IMR-90 (cell line): ENCODE measurements around the gene SCAANT1. TPM values are rescaled to one million over a fixed set of nuclear protein-coding genes. Genes with fewer than 3 reads are reported as not detected.
A peak's percentile ranks its signal among the peaks of the same experiment; 100 is the strongest.

Experiments
- ATAC-seq: fragments of 200-7000 bp; cut with Tn5 transposase; 2 replicates; pipeline ENCODE4 v1.9.1; 2020; ENCODE audit warnings: low read depth, mild to moderate bottlenecking, moderate library complexity
- BruUV-seq: library from RNA; stranded (reverse); fragments of 400-500 nt; replicated peaks from 2 replicates; lab custom pipeline; 2021; lab: Mats Ljungman, UMichigan
- CTCF ChIA-PET: fragments of 300-600 bp; formaldehyde crosslinking; extraction: SDS; loops from one replicate; lab custom pipeline; 2021; ENCODE audit warnings: antibody characterized with exemption; lab: Yijun Ruan, JAX
- POLR2A ChIA-PET: fragments of 300-600 bp; sonication (Branson Sonifier 250); formaldehyde crosslinking; loops from one replicate; lab custom pipeline; 2022; ENCODE audit warnings: antibody characterized with exemption; ENCODE audit not compliant: unreplicated experiment; lab: Charles Lee
- DNase-seq: peaks from one replicate; pipeline ENCODE4 v3.0.0; 2013
- H2AFZ ChIP-seq: replicated peaks from 2 replicates; pipeline ENCODE3; 2013; ENCODE audit warnings: low read length, mild to moderate bottlenecking; ENCODE audit not compliant: poor library complexity
- H2AK5ac ChIP-seq: 2 replicates; pipeline ENCODE4 v1.6.1; 2013; ENCODE audit warnings: low read depth, low read length, inconsistent platforms
- H2AK9ac ChIP-seq: replicated peaks from 2 replicates; pipeline ENCODE3; 2013; ENCODE audit warnings: mild to moderate bottlenecking, low read depth, low read length, moderate library complexity; ENCODE audit not compliant: poor library complexity
- H2BK120ac ChIP-seq: 2 replicates; pipeline ENCODE4 v1.6.1; 2013; ENCODE audit warnings: low read depth, low read length, inconsistent platforms
- H2BK15ac ChIP-seq: 3 replicates; pipeline ENCODE4 v1.6.1; 2013; ENCODE audit warnings: low read depth, low read length, inconsistent platforms
- H2BK20ac ChIP-seq: 2 replicates; pipeline ENCODE4 v1.6.1; 2013; ENCODE audit warnings: low read depth, mild to moderate bottlenecking, inconsistent platforms, low read length, moderate library complexity
- H2BK5ac ChIP-seq: 2 replicates; pipeline ENCODE4 v1.6.1; 2013; ENCODE audit warnings: mild to moderate bottlenecking, low read depth, low read length, inconsistent platforms; ENCODE audit not compliant: poor library complexity, severe bottlenecking
- H3K14ac ChIP-seq: replicated peaks from 2 replicates; pipeline ENCODE4 v1.6.1; 2013; ENCODE audit warnings: low read depth, low read length, inconsistent platforms
- H3K18ac ChIP-seq: 2 replicates; pipeline ENCODE4 v1.6.1; 2013; ENCODE audit warnings: low read depth, low read length, control low read depth
- H3K23ac ChIP-seq: 2 replicates; pipeline ENCODE4 v1.6.1; 2013; ENCODE audit warnings: low read depth, low read length, inconsistent platforms
- H3K27ac ChIP-seq: 2 replicates; pipeline ENCODE4 v1.5.1; 2013; ENCODE audit warnings: mild to moderate bottlenecking, control low read depth, low read length; ENCODE audit not compliant: insufficient read depth
- H3K27me3 ChIP-seq: 2 replicates; pipeline ENCODE4 v1.6.1; 2013; ENCODE audit warnings: low read length; ENCODE audit not compliant: control insufficient read depth, insufficient read depth
- H3K36me3 ChIP-seq: 2 replicates; pipeline ENCODE4 v1.6.1; 2013; ENCODE audit warnings: low read length, mixed read lengths; ENCODE audit not compliant: control insufficient read depth, insufficient read depth
- H3K4ac ChIP-seq: 2 replicates; pipeline ENCODE4 v1.6.1; 2013; ENCODE audit warnings: low read depth, low read length, inconsistent platforms
- H3K4me1 ChIP-seq: 2 replicates; pipeline ENCODE4 v1.6.1; 2013; ENCODE audit warnings: low read length, mixed read lengths; ENCODE audit not compliant: control insufficient read depth, insufficient read depth
- H3K4me2 ChIP-seq: 2 replicates; pipeline ENCODE4 v1.6.1; 2013; ENCODE audit warnings: low read depth, mild to moderate bottlenecking, control low read depth, low read length, moderate library complexity
- H3K4me3 ChIP-seq: 2 replicates; pipeline ENCODE4 v1.5.1; 2013; ENCODE audit warnings: low read depth, mild to moderate bottlenecking, control low read depth, low read length, moderate library complexity; ENCODE audit not compliant: insufficient read depth
- H3K56ac ChIP-seq: 2 replicates; pipeline ENCODE4 v1.6.1; 2013; ENCODE audit warnings: low read length, inconsistent platforms; ENCODE audit not compliant: insufficient read depth; ENCODE audit errors: extremely low read depth
- H3K79me1 ChIP-seq, 2 experiments: 2 replicates each; pipeline ENCODE4 v1.6.1; 2013; ENCODE audit warnings: low read length in 2 of 2, inconsistent platforms in 1 of 2, low read depth in 1 of 2
- H3K9ac ChIP-seq: 2 replicates; pipeline ENCODE4 v1.6.1; 2013; ENCODE audit warnings: low read depth, low read length, control low read depth
- H3K9me1 ChIP-seq: 2 replicates; pipeline ENCODE4 v1.6.1; 2013; ENCODE audit warnings: low read length, inconsistent platforms; ENCODE audit not compliant: insufficient read depth
- H3K9me3 ChIP-seq: 2 replicates; pipeline ENCODE4 v1.6.1; 2013; ENCODE audit warnings: low read length; ENCODE audit not compliant: control insufficient read depth, insufficient read depth
- H4K20me1 ChIP-seq: 2 replicates; pipeline ENCODE4 v1.6.1; 2013; ENCODE audit warnings: low read length, inconsistent platforms; ENCODE audit not compliant: insufficient read depth
- H4K5ac ChIP-seq: 2 replicates; pipeline ENCODE4 v1.6.1; 2013; ENCODE audit warnings: mild to moderate bottlenecking, low read depth, low read length, control low read depth
- H4K8ac ChIP-seq, 2 experiments: 2 replicates each; pipeline ENCODE4 v1.6.1; 2013; ENCODE audit warnings: low read depth in 2 of 2, low read length in 2 of 2, control low read depth in 1 of 2, inconsistent platforms in 1 of 2
- H4K91ac ChIP-seq: 2 replicates; pipeline ENCODE4 v1.6.1; 2013; ENCODE audit warnings: low read depth, low read length, inconsistent platforms; ENCODE audit not compliant: insufficient read depth
- BHLHE40 ChIP-seq: fragments of 150-350 bp; IDR thresholded peaks from 2 replicates; pipeline ENCODE4 v1.6.1; 2016; ENCODE audit warnings: mild to moderate bottlenecking, low read depth, low read length
- CEBPB ChIP-seq: IDR thresholded peaks from 2 replicates; pipeline ENCODE4 v1.6.1; 2012; ENCODE audit warnings: low read depth, low read length, improper control_type of control experiment
- CHD1 ChIP-seq: IDR thresholded peaks from 2 replicates; pipeline ENCODE4 v1.6.1; 2012; ENCODE audit warnings: low read depth, low read length, improper control_type of control experiment
- FOS ChIP-seq: fragments of 150-350 bp; IDR thresholded peaks from 2 replicates; pipeline ENCODE4 v1.6.1; 2016; ENCODE audit warnings: low read depth, low read length
- MAZ ChIP-seq: IDR thresholded peaks from 2 replicates; pipeline ENCODE4 v1.6.1; 2012; ENCODE audit warnings: low read depth, mild to moderate bottlenecking, low read length, improper control_type of control experiment, moderate library complexity, borderline replicate concordance
- MXI1 ChIP-seq: IDR thresholded peaks from 2 replicates; pipeline ENCODE4 v1.6.1; 2012; ENCODE audit warnings: low read depth, mild to moderate bottlenecking, low read length, moderate library complexity, borderline replicate concordance
- NFE2L2 ChIP-seq: fragments of 150-350 bp; IDR thresholded peaks from 2 replicates; pipeline ENCODE4 v1.6.1; 2016; ENCODE audit warnings: low read depth, mild to moderate bottlenecking, low read length
- POLR2A ChIP-seq: IDR thresholded peaks from 2 replicates; pipeline ENCODE4 v1.6.1; 2012; ENCODE audit warnings: mild to moderate bottlenecking, low read depth, low read length
- RAD21 ChIP-seq: IDR thresholded peaks from 2 replicates; pipeline ENCODE4 v1.6.1; 2012; ENCODE audit warnings: low read length, improper control_type of control experiment
- RCOR1 ChIP-seq: IDR thresholded peaks from 2 replicates; pipeline ENCODE4 v1.6.1; 2012; ENCODE audit warnings: mild to moderate bottlenecking, low read length, improper control_type of control experiment; ENCODE audit not compliant: insufficient replicate concordance
- SMC3 ChIP-seq: fragments of 150-350 bp; IDR thresholded peaks from 2 replicates; pipeline ENCODE4 v1.6.1; 2016; ENCODE audit warnings: low read depth, mild to moderate bottlenecking, antibody characterized with exemption, low read length, moderate library complexity
- dilution Hi-C: fragments of 300-500 bp; cut with HindIII; formaldehyde crosslinking; loops from one replicate; pipeline ENCODE4 v1.14.3; 2018; ENCODE audit warnings: low sequenced_read_pairs; ENCODE audit not compliant: unreplicated experiment
- in situ Hi-C: fragments of 300-500 bp; cut with MboI; formaldehyde crosslinking; loops from 3 replicates; pipeline ENCODE4 v1.14.3; 2019; ENCODE audit warnings: low sequenced_read_pairs, inconsistent platforms, mixed read lengths
- intact Hi-C: fragments of 100-400 bp; cut with micrococcal nuclease; formaldehyde crosslinking; loops from 2 replicates; pipeline ENCODE4 v1.10.0; 2022
- polyA plus RNA-seq, 3 experiments: library from polyadenylated mRNA; depleted of rRNA; stranded (reverse); fragments of >200 nt; gene quantifications; 2 replicates each; pipeline ENCODE4 v1.2.3, GENCODE V29; 2012; ENCODE audit warnings: low replicate concordance in 1 of 3
- total RNA-seq: library from RNA; depleted of rRNA; stranded (reverse); fragments of >200 nt; gene quantifications from 2 replicates; pipeline ENCODE4 v1.2.3, GENCODE V29; 2012
- TF ChIP-seq, protein P1 (sequence below): fragments of 150-350 bp; IDR thresholded peaks from 2 replicates; pipeline ENCODE4 v1.6.1; 2016; ENCODE audit warnings: low read depth, mild to moderate bottlenecking, low read length, moderate library complexity, borderline replicate concordance
- TF ChIP-seq, protein P2 (sequence below): conservative IDR thresholded peaks from 2 replicates; pipeline ENCODE4 v1.5.1; 2012; ENCODE audit warnings: mild to moderate bottlenecking, low read depth, low read length, improper control_type of control experiment
- TF ChIP-seq, protein P3 (sequence below): fragments of 150-350 bp; IDR thresholded peaks from 2 replicates; pipeline ENCODE4 v1.6.1; 2017; ENCODE audit warnings: mild to moderate bottlenecking, antibody characterized with exemption, low read length, low read depth

SCAANT1 gene
- total and polyA plus RNA-seq, 2 of the 4 experiments (the other 2 are of a cell fraction), result not detected

DNA sequence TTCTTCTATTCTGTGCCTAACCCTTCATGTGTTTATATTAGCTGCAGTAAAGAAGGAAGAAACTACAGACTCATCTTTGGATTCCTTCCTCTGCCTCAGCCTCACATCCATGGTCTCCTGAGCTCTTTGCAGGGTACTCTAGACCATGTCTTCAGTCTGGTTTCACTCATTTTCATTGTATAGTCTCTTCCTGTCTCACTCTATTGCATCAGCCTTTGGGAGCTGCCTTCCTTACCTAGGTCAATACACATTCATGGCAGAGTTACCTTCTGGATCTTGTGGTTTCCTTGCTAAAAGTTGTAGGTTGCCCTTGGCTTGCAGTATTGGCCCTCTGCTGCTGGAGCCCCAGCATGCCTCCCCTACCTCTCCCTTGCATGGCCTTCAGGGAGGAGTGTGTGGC lies 31.5 kb upstream of the SCAANT1 start:
- Histone ChIP-seq H2AK5ac (peak overlapping the region; percentile 35; the same call in 1 of the 2 replicates), H2BK5ac (no peak overlapping the region), H3K4ac (peak overlapping the region; percentile 27; the same call in 1 of the 2 replicates), H3K4me3 (no peak overlapping the region), H3K27me3 (no peaks in the 10 kb centered on the region), H4K5ac (no peak overlapping the region), H3K14ac (no peak overlapping the region), H3K4me1 (peaks cover 16% of the 10 kb centered on the region), H4K20me1 (peaks cover 66% of the 10 kb centered on the region), H4K8ac (no peak overlapping the region), H3K4me2 (no peak overlapping the region), H3K27ac (no peak overlapping the region), H3K79me1 (peaks cover 61 to 86% of the 10 kb centered on the region in 2 experiments), H3K23ac (no peak overlapping the region), H2BK15ac (no peak overlapping the region), H3K56ac (no peak overlapping the region), H4K91ac (0 out of 2 replicates have a peak overlapping the region, but pooled peaks have one; percentile 2), H3K9me3 (peaks cover 3% of the 10 kb centered on the region), H2BK120ac (peak overlapping the region; percentile 26; the same call in 1 of the 2 replicates), H3K9ac (no peak overlapping the region), H3K36me3 (peaks cover 4% of the 10 kb centered on the region; the same call in 1 of the 2 replicates), H2BK20ac (peak overlapping the region; percentile 5; the same call in 1 of the 2 replicates), H3K9me1 (peaks cover 44% of the 10 kb centered on the region), H3K18ac (peak overlapping the region; percentile 20; the same call in 1 of the 2 replicates), H2AK9ac (no peak overlapping the region), H2AFZ (no peak overlapping the region)
- in situ Hi-C loops (no loop called here), dilution Hi-C loops (no loop called here), intact Hi-C loops (no loop called here)
- ChIA-PET CTCF (no interaction called here), POLR2A (no interaction called here)
- no TSS peak for BruUV-seq
- ATAC-seq, result no peak
- TF ChIP-seq BHLHE40 (no peak), FOS (no peak), CHD1 (no peak), RAD21 (no peak), CEBPB (no peak), MAZ (no peak), NFE2L2 (no peak), RCOR1 (no peak), MXI1 (no peak), SMC3 (no peak), POLR2A (no peak)
- TF ChIP-seq, protein P1, sequence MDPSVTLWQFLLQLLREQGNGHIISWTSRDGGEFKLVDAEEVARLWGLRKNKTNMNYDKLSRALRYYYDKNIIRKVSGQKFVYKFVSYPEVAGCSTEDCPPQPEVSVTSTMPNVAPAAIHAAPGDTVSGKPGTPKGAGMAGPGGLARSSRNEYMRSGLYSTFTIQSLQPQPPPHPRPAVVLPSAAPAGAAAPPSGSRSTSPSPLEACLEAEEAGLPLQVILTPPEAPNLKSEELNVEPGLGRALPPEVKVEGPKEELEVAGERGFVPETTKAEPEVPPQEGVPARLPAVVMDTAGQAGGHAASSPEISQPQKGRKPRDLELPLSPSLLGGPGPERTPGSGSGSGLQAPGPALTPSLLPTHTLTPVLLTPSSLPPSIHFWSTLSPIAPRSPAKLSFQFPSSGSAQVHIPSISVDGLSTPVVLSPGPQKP, result no peak
- TF ChIP-seq, protein P2, sequence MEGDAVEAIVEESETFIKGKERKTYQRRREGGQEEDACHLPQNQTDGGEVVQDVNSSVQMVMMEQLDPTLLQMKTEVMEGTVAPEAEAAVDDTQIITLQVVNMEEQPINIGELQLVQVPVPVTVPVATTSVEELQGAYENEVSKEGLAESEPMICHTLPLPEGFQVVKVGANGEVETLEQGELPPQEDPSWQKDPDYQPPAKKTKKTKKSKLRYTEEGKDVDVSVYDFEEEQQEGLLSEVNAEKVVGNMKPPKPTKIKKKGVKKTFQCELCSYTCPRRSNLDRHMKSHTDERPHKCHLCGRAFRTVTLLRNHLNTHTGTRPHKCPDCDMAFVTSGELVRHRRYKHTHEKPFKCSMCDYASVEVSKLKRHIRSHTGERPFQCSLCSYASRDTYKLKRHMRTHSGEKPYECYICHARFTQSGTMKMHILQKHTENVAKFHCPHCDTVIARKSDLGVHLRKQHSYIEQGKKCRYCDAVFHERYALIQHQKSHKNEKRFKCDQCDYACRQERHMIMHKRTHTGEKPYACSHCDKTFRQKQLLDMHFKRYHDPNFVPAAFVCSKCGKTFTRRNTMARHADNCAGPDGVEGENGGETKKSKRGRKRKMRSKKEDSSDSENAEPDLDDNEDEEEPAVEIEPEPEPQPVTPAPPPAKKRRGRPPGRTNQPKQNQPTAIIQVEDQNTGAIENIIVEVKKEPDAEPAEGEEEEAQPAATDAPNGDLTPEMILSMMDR, result no peak
- TF ChIP-seq, protein P3, sequence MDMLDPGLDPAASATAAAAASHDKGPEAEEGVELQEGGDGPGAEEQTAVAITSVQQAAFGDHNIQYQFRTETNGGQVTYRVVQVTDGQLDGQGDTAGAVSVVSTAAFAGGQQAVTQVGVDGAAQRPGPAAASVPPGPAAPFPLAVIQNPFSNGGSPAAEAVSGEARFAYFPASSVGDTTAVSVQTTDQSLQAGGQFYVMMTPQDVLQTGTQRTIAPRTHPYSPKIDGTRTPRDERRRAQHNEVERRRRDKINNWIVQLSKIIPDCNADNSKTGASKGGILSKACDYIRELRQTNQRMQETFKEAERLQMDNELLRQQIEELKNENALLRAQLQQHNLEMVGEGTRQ, result no peak
- DNase-seq, result no peak
